Measurements from ENCODE around the gene FOXL3. TPM values are rescaled to one million over a fixed set of nuclear protein-coding genes. Genes with fewer than 3 reads are reported as not detected.

Gene FOXL3
- total RNA-seq, 1 donor from 2014 or later = not detected

GRCh38 chr7:265998-266850 lies 23.7 kb upstream of the FOXL3 start:
- DNase-seq (ENCODE audit: low read depth) = no peak

GRCh38 chr7:266851-267840 lies 22.8 kb upstream of the FOXL3 start:
- no peak for DNase-seq (ENCODE audit: low read depth)

GRCh38 chr7:268991-269390 lies 21.0 kb upstream of the FOXL3 start:
- no peak for DNase-seq (ENCODE audit: low read depth)

GRCh38 chr7:269721-270120 lies 20.2 kb upstream of the FOXL3 start:
- DNase-seq (ENCODE audit: low read depth) = no peak

- DNase-seq (ENCODE audit: low read depth) = no peak
These were observed 19.5 kb upstream of the FOXL3 start for GRCh38 chr7:270351-270983.

GRCh38 chr7:271266-272107 lies 18.5 kb upstream of the FOXL3 start:
- no peak for DNase-seq (ENCODE audit: low read depth)

- DNase-seq (ENCODE audit: low read depth) = no peak
These were observed 17.8 kb upstream of the FOXL3 start for GRCh38 chr7:272108-272615.

GRCh38 chr7:272631-273030 lies 17.3 kb upstream of the FOXL3 start:
- no peak for DNase-seq (ENCODE audit: low read depth)

- no peak for DNase-seq (ENCODE audit: low read depth)
These were observed 16.6 kb upstream of the FOXL3 start for GRCh38 chr7:273327-273726.

- no peak for DNase-seq (ENCODE audit: low read depth)
These were observed 15.7 kb upstream of the FOXL3 start for GRCh38 chr7:274266-274665.

GRCh38 chr7:276230-276835 lies 13.6 kb upstream of the FOXL3 start:
- no peak for DNase-seq (ENCODE audit: low read depth)

GRCh38 chr7:277228-277627 lies 12.7 kb upstream of the FOXL3 start:
- no peak for DNase-seq (ENCODE audit: low read depth)

- DNase-seq (ENCODE audit: low read depth) = no peak
These were observed 11.9 kb upstream of the FOXL3 start for GRCh38 chr7:278081-278480.

- no peak for DNase-seq (ENCODE audit: low read depth)
These were observed 10.1 kb upstream of the FOXL3 start for GRCh38 chr7:279821-280220.

GRCh38 chr7:280461-280860 lies 9.5 kb upstream of the FOXL3 start:
- DNase-seq (ENCODE audit: low read depth) = no peak

GRCh38 chr7:281637-282036 lies 8.3 kb upstream of the FOXL3 start:
- no peak for DNase-seq (ENCODE audit: low read depth)

GRCh38 chr7:282621-283020 lies 7.3 kb upstream of the FOXL3 start:
- DNase-seq (ENCODE audit: low read depth) = no peak

- DNase-seq (ENCODE audit: low read depth) = no peak
These were observed 4.9 kb upstream of the FOXL3 start for GRCh38 chr7:284762-285722.

GRCh38 chr7:285731-286130 lies 4.2 kb upstream of the FOXL3 start:
- DNase-seq (ENCODE audit: low read depth) = no peak
